Inflammatory macrophage (primary cell): Measurements from ENCODE around the gene OR1Q1.
"Not testable (repeated sequence)": the region's sequence is repeated elsewhere in the genome, so short reads cannot be mapped to it uniquely, and the experiment has no call there.

Source experiments
- DNase-seq, 2 donors: peaks; one replicate each; pipeline ENCODE4 v3.0.0-alpha.2; 2020 to 2022
- total RNA-seq, 18 experiments: gene quantifications; one replicate each; lab custom pipeline; 2026; ENCODE audit warnings: mixed read lengths in 6 of 18, inconsistent platforms in 2 of 18; lab: John Stamatoyannopoulos, UW

The OR1Q1 gene
- 0 to 0.07 (median 0) reads per million in 18 experiments for total RNA-seq

- no peak for DNase-seq
Measured at GRCh38 chr9:122614362-122614761, at the start of gene OR1Q1. TSS of gene OR1Q1 (plus strand) at chr9:122614738. CDS start at chr9:122614738, 0 bp downstream.

GRCh38 chr9:122567901-122568300 lies 46.6 kb upstream of the OR1Q1 start:
- DNase-seq: no peak

- DNase-seq: no peak
Measured at GRCh38 chr9:122572456-122572855, 42.1 kb upstream of the OR1Q1 start.

- no peak for DNase-seq
Measured at GRCh38 chr9:122579874-122580273, 34.7 kb upstream of the OR1Q1 start.

GRCh38 chr9:122580360-122580759 lies 34.2 kb upstream of the OR1Q1 start:
- DNase-seq: no peak

- DNase-seq: not testable (repeated sequence)
Measured at GRCh38 chr9:122583284-122583683, 31.3 kb upstream of the OR1Q1 start, which contains the start of gene OR1L8. TSS of gene OR1L8 (minus strand) at chr9:122583384. CDS start at chr9:122568477, 14,907 bp downstream.

GRCh38 chr9:122605691-122606090 lies 8.8 kb upstream of the OR1Q1 start:
- no peak for DNase-seq

- no peak for DNase-seq
Measured at GRCh38 chr9:122606587-122606986, 8.0 kb upstream of the OR1Q1 start.

GRCh38 chr9:122609804-122610203 lies 4.7 kb upstream of the OR1Q1 start:
- DNase-seq: no peak

GRCh38 chr9:122619996-122620395 lies 5.5 kb downstream of the OR1Q1 start:
- no peak for DNase-seq

GRCh38 chr9:122642226-122642625 lies 27.7 kb downstream of the OR1Q1 start:
- no peak for DNase-seq

- DNase-seq: no peak
Measured at GRCh38 chr9:122656378-122656777, 41.8 kb downstream of the OR1Q1 start.

- no peak for DNase-seq
Measured at GRCh38 chr9:122657527-122657926, 43.0 kb downstream of the OR1Q1 start, which contains the start of gene OR1B1. TSS of gene OR1B1 (minus strand) at chr9:122657627.

GRCh38 chr9:122661416-122661815 lies 46.9 kb downstream of the OR1Q1 start, which contains the start of gene OR1L1:
TSS of gene OR1L1 (plus strand) at chr9:122661716. CDS start at chr9:122661716, 0 bp downstream.
- no peak for DNase-seq
